ENCODE data around the gene DAP3. TPM values are rescaled to one million over a fixed set of nuclear protein-coding genes. Genes with fewer than 3 reads are reported as not detected.

Gene DAP3
- total RNA-seq, 1 donor from 2014 or later = 88.3 TPM

DNA sequence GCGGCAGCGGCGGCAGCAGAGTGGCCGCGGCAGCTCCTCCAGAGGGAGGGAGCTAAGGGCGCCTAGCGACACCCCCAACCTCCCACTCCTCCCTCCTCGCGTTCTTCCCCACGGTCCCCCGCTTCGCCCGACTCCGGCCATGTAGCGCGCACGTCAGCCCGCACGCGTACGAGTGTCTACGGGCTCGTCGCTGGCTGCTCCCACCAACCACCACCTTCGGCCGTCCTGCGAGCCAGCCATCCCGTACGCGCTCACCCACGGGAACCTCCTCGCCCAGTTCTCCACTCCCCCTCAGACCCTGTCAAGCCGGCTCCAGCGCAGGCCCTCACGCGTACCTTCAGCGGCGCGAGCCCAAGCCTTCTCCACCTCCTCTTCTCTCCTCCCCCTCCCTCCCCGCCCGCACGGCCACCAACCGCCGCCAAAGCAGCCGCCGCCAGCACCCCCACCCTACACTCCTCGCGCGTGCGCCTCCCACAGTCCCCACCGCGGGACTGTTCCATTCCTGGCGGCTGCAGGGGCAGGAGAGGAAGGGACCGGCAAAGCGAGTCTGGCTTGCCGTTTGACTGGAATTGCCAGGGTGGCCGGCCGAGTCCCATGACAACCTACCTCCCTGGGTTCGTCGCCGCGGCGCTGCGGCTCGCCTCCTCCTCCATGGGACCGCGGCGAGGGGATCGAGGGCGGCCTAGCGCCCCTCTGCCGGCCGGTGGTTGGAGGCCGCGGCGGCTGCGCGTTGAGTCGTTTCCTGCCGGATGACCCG is 389 bp upstream of the DAP3 start, which contains the start of gene YY1AP1:
Gene YY1AP1 (minus strand): TSS at position 451 of the 757 bp plus-strand sequence. CDS start 8,338 bp downstream, outside the sequence.
- Mint-ChIP-seq H3K4me1 (ENCODE audit: low read depth, unreplicated experiment) (peaks cover 23% of the 10 kb centered on the region), H3K36me3 (ENCODE audit: unreplicated experiment) (peaks cover 6% of the 10 kb centered on the region), H3K27me3 (ENCODE audit: unreplicated experiment) (peaks cover 2% of the 10 kb centered on the region), H3K9me3 (ENCODE audit: unreplicated experiment) (peaks cover 6% of the 10 kb centered on the region), H3K4me3 (ENCODE audit: unreplicated experiment) (peak within 1 kb of the TSS; percentile 96), H3K27ac (ENCODE audit: unreplicated experiment) (peak within 1 kb of the TSS; percentile 93)
- DNase-seq = peak; percentile 92
- TF ChIP-seq, protein P1, sequence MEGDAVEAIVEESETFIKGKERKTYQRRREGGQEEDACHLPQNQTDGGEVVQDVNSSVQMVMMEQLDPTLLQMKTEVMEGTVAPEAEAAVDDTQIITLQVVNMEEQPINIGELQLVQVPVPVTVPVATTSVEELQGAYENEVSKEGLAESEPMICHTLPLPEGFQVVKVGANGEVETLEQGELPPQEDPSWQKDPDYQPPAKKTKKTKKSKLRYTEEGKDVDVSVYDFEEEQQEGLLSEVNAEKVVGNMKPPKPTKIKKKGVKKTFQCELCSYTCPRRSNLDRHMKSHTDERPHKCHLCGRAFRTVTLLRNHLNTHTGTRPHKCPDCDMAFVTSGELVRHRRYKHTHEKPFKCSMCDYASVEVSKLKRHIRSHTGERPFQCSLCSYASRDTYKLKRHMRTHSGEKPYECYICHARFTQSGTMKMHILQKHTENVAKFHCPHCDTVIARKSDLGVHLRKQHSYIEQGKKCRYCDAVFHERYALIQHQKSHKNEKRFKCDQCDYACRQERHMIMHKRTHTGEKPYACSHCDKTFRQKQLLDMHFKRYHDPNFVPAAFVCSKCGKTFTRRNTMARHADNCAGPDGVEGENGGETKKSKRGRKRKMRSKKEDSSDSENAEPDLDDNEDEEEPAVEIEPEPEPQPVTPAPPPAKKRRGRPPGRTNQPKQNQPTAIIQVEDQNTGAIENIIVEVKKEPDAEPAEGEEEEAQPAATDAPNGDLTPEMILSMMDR (IDR thresholded peaks at IDR 0.05; ENCODE audit: partially characterized antibody, unreplicated experiment) = peak; percentile 19

DNA sequence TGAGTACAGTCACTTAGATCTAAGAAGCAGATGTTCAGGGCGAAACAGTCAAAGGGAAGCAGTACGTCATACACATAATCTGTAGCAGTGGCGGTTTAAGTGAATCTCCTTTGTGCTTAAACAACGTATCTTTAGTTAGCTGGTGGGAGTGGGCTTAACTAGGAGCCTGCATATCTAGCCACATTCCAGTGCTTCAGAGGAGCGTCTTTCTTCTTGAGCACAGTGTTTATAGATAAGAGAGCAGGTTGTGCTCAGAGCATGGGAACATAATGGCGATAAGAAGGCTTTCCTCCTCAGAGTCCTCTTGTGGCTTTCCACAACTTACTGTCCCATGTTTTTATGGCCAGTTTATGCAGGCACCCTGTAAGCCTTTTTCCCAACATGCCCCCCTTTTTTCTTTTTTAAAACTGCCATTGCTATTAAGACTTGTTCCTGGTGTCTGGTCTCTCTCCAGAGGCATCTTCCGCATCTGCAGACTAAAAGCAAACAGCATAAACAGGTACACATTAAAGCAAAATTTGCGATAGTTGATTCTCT is 3.2 kb downstream of the DAP3 start:
- DNase-seq = no peak
- peaks cover 2% of the 10 kb centered on the region for H3K27me3 Mint-ChIP-seq (ENCODE audit: unreplicated experiment)
- H3K4me1 Mint-ChIP-seq (ENCODE audit: low read depth, unreplicated experiment) = peaks cover 9% of the 10 kb centered on the region
- H3K27ac Mint-ChIP-seq (ENCODE audit: unreplicated experiment) = no peak overlapping the region
- H3K4me3 Mint-ChIP-seq (ENCODE audit: unreplicated experiment) = peak overlapping the region; percentile 39
- peaks cover 12% of the 10 kb centered on the region for H3K36me3 Mint-ChIP-seq (ENCODE audit: unreplicated experiment)
- peaks cover 6% of the 10 kb centered on the region for H3K9me3 Mint-ChIP-seq (ENCODE audit: unreplicated experiment)
- TF ChIP-seq, protein P1 (IDR thresholded peaks at IDR 0.05; ENCODE audit: partially characterized antibody, unreplicated experiment) = no peak

DNA sequence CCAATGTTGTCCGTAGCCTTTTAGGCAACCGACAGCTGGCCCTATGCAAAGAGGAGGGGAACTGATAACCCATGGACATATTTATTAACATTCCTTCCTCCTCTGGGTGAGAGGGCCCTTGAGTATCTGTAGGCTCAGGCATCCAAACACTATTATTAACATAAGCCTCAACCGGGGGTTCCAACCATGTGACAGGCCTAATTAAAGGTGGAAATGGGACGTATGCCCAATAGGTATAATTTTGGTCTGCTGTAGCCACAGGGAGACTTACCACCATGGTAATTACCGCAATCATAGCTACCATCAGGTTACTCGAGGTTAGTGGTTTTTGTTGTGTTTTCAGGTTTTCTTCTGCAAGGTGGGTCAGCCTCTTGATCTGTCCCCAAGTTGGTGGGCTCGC is 5.3 kb downstream of the DAP3 start:
- no peak for DNase-seq
- Mint-ChIP-seq H3K27ac (ENCODE audit: unreplicated experiment) (peak overlapping the region; percentile 22), H3K4me3 (ENCODE audit: unreplicated experiment) (no peak overlapping the region), H3K27me3 (ENCODE audit: unreplicated experiment) (peaks cover 4% of the 10 kb centered on the region), H3K36me3 (ENCODE audit: unreplicated experiment) (peaks cover 25% of the 10 kb centered on the region), H3K4me1 (ENCODE audit: low read depth, unreplicated experiment) (peaks cover 9% of the 10 kb centered on the region), H3K9me3 (ENCODE audit: unreplicated experiment) (peaks cover 8% of the 10 kb centered on the region)
- TF ChIP-seq, protein P1 (IDR thresholded peaks at IDR 0.05; ENCODE audit: partially characterized antibody, unreplicated experiment) = no peak

DNA sequence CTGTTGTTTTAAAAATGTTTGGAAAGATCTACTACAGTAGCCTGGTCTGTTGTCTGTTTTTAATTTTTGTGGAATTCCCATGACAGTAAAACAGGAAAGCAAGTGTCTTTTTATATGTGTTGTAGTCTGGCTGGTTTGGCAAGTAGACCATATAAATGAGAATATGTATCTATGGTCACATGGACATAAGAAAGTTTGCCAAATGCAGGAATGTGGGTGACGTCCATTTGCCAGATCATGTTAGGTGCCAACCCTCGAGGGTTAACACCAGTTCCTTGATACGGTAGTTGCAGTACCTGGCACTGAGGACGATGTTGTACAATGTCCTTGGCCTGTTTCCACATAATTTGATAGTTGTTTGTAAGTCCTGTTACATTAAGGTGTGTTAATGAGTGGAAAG is 6.2 kb downstream of the DAP3 start:
- H3K4me1 Mint-ChIP-seq (ENCODE audit: low read depth, unreplicated experiment) = peaks cover 2% of the 10 kb centered on the region
- H3K36me3 Mint-ChIP-seq (ENCODE audit: unreplicated experiment) = peaks cover 26% of the 10 kb centered on the region
- DNase-seq = no peak
- H3K27ac Mint-ChIP-seq (ENCODE audit: unreplicated experiment) = peak overlapping the region; percentile 1
- peaks cover 2% of the 10 kb centered on the region for H3K27me3 Mint-ChIP-seq (ENCODE audit: unreplicated experiment)
- TF ChIP-seq, protein P1 (IDR thresholded peaks at IDR 0.05; ENCODE audit: partially characterized antibody, unreplicated experiment) = no peak
- H3K4me3 Mint-ChIP-seq (ENCODE audit: unreplicated experiment) = no peak overlapping the region
- peaks cover 4% of the 10 kb centered on the region for H3K9me3 Mint-ChIP-seq (ENCODE audit: unreplicated experiment)

DNA sequence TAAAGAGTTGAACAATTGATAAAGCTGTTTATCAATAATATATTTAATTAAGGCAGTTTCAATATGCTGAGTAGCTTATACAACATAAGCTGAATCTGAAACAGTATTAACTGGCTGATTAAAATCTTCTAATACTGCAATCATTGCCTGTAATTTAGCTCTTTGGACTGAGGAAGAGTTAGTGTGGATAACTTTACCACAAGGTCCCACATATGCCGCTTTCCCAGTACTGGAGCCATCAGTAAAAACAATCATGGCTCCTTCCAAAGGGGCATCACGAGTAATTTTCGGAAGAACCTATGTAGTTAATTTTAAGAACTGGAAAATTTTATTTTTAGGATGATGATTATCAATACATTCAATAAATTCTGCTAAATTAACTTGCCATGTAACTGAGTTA is 6.7 kb downstream of the DAP3 start:
- Mint-ChIP-seq H3K4me1 (ENCODE audit: low read depth, unreplicated experiment) (peaks cover 2% of the 10 kb centered on the region), H3K27ac (ENCODE audit: unreplicated experiment) (no peak overlapping the region), H3K27me3 (ENCODE audit: unreplicated experiment) (peaks cover 2% of the 10 kb centered on the region), H3K36me3 (ENCODE audit: unreplicated experiment) (peaks cover 30% of the 10 kb centered on the region), H3K4me3 (ENCODE audit: unreplicated experiment) (no peak overlapping the region), H3K9me3 (ENCODE audit: unreplicated experiment) (peaks cover 4% of the 10 kb centered on the region)
- DNase-seq = no peak
- TF ChIP-seq, protein P1 (IDR thresholded peaks at IDR 0.05; ENCODE audit: partially characterized antibody, unreplicated experiment) = no peak

Measured in glutamatergic neuron (in vitro differentiated cells).